GM19035 (cell line): ENCODE data around the gene SLC35B2.

Experiments used
- ATAC-seq: cut with Tn5 transposase; IDR thresholded peaks from one replicate; pipeline ENCODE4 v1.9.1; 2021; ENCODE audit not compliant: unreplicated experiment

Gene SLC35B2

GRCh38 chr6:44257025-44257752, at the start of gene SLC35B2:
Gene SLC35B2, minus strand, starts transcription at chr6:44257528. Its CDS starts 118 bp downstream, at chr6:44257410.
- ATAC-seq: peak; percentile 47

GRCh38 chr6:44306710-44307109, 49.4 kb upstream of the SLC35B2 start:
- ATAC-seq: no peak

GRCh38 chr6:44305200-44305725, 47.9 kb upstream of the SLC35B2 start:
- no peak for ATAC-seq

- no peak for ATAC-seq
These were observed 47.2 kb upstream of the SLC35B2 start for GRCh38 chr6:44304282-44305199.

GRCh38 chr6:44303842-44304241, 46.5 kb upstream of the SLC35B2 start:
- ATAC-seq: no peak

- ATAC-seq: no peak
These were observed 45.5 kb upstream of the SLC35B2 start for GRCh38 chr6:44302856-44303255.

GRCh38 chr6:44301782-44302564, 44.6 kb upstream of the SLC35B2 start:
- ATAC-seq: no peak

GRCh38 chr6:44301106-44301505, 43.8 kb upstream of the SLC35B2 start:
- ATAC-seq: no peak

- ATAC-seq: no peak
These were observed 43.0 kb upstream of the SLC35B2 start for GRCh38 chr6:44300292-44300823.

- no peak for ATAC-seq
These were observed 41.5 kb upstream of the SLC35B2 start for GRCh38 chr6:44298864-44299263.

- no peak for ATAC-seq
These were observed 40.9 kb upstream of the SLC35B2 start for GRCh38 chr6:44298055-44298803.

- ATAC-seq: no peak
These were observed 40.0 kb upstream of the SLC35B2 start for GRCh38 chr6:44297063-44298038.

GRCh38 chr6:44294832-44295791, 37.8 kb upstream of the SLC35B2 start:
- no peak for ATAC-seq

GRCh38 chr6:44292661-44293365, 35.5 kb upstream of the SLC35B2 start:
- no peak for ATAC-seq

GRCh38 chr6:44291841-44292240, 34.5 kb upstream of the SLC35B2 start:
- no peak for ATAC-seq

- no peak for ATAC-seq
These were observed 32.5 kb upstream of the SLC35B2 start for GRCh38 chr6:44289726-44290260.

- no peak for ATAC-seq
These were observed 29.4 kb upstream of the SLC35B2 start for GRCh38 chr6:44286747-44287146.
